ENCODE results near the gene EMILIN3.

EMILIN3 gene

DNA sequence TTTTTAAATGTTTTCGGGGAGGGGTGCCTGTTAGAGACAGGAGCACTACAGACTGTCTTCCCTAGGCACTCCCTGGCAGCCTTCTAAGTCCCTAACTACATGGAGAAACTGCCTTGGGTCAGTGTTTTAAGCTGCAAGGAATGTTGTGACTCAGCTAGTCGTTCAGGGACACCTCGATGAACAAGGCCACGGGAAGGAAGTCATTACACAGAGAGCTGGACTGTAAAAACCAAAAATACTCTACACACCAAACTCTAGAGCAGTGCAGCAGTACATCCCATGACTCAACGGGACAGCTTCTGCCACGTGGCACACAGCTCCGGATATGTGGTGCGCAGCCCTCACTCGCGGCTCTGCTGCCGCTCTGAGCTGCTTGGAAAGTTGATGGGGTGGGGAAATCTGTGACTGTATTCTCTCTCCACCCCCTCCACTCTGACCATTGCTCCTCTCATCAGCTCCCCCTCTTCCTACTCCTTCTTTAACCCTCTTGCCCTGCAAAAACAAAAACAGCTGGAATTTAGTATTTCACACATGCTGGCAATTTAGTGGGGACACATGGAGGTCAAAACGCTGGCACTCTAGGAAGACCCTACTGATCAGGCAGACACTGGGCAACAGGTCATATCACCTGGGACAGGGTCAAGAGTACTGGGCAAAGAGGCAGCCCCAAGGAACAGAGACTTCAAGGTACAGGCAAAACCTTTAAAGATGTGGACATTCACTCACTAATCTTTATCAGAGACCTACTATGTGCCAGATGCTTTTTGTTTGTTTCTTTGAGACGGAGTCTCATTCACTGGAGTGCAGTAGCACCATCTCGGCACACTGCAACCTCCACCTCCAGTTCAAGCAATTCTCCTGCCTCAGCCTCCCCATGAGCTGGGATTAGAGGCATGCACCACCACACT lies 36.9 kb downstream of the EMILIN3 start:
- Histone ChIP-seq H3K4me3 (ENCODE audit: low read depth, low read length) (no peak overlapping the region), H3K27ac (ENCODE audit: extremely low read depth, low read depth, low read length) (no peak overlapping the region), H3K9me3 (ENCODE audit: control insufficient read depth, insufficient read depth, low read depth, low read length) (no peaks in the 10 kb centered on the region), H3K36me3 (ENCODE audit: control insufficient read depth in 2 of 2, insufficient read depth in 1 of 2, low read length in 2 of 2) (no peaks in the 10 kb centered on the region), H3K4me1 (ENCODE audit: control insufficient read depth, insufficient read depth, low read length) (no peaks in the 10 kb centered on the region)
- TF ChIP-seq ZNF223 (tag by site-specific recombination; IDR thresholded peaks at IDR 0.05): no peak
- TF ChIP-seq ZNF585B (tag by site-specific recombination; IDR thresholded peaks at IDR 0.05): no peak
- no peak for TF ChIP-seq ZFP37 (tag by site-specific recombination; IDR thresholded peaks at IDR 0.05)
- TF ChIP-seq ZFHX2 (tag by site-specific recombination; conservative IDR thresholded peaks at IDR 0.05): no peak
- no peak for TF ChIP-seq ZNF366 (tag by site-specific recombination; conservative IDR thresholded peaks at IDR 0.05)
- TF ChIP-seq, protein P1, sequence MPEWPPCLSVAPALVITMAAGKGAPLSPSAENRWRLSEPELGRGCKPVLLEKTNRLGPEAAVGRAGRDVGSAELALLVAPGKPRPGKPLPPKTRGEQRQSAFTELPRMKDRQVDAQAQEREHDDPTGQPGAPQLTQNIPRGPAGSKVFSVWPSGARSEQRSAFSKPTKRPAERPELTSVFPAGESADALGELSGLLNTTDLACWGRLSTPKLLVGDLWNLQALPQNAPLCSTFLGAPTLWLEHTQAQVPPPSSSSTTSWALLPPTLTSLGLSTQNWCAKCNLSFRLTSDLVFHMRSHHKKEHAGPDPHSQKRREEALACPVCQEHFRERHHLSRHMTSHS (tag by site-specific recombination; IDR thresholded peaks at IDR 0.05): no peak
- no peak for TF ChIP-seq KLF10 (tag by site-specific recombination; IDR thresholded peaks at IDR 0.05)
- TF ChIP-seq ZNF624 (tag by site-specific recombination; IDR thresholded peaks at IDR 0.05): no peak
- TF ChIP-seq ZBTB48 (tag by site-specific recombination; IDR thresholded peaks at IDR 0.05): peak; percentile 55; the same call in 1 of the 2 replicates
- no peak for TF ChIP-seq ZNF776 (tag by site-specific recombination; IDR thresholded peaks at IDR 0.05; ENCODE audit: borderline replicate concordance)
- no peak for TF ChIP-seq ZNF302 (tag by site-specific recombination; IDR thresholded peaks at IDR 0.05; ENCODE audit: low read depth)
- TF ChIP-seq SCRT2 (tag by site-specific recombination; IDR thresholded peaks at IDR 0.05): peak; percentile 48
- TF ChIP-seq, protein P2, sequence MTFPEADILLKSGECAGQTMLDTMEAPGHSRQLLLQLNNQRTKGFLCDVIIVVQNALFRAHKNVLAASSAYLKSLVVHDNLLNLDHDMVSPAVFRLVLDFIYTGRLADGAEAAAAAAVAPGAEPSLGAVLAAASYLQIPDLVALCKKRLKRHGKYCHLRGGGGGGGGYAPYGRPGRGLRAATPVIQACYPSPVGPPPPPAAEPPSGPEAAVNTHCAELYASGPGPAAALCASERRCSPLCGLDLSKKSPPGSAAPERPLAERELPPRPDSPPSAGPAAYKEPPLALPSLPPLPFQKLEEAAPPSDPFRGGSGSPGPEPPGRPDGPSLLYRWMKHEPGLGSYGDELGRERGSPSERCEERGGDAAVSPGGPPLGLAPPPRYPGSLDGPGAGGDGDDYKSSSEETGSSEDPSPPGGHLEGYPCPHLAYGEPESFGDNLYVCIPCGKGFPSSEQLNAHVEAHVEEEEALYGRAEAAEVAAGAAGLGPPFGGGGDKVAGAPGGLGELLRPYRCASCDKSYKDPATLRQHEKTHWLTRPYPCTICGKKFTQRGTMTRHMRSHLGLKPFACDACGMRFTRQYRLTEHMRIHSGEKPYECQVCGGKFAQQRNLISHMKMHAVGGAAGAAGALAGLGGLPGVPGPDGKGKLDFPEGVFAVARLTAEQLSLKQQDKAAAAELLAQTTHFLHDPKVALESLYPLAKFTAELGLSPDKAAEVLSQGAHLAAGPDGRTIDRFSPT (tag by site-specific recombination; IDR thresholded peaks at IDR 0.05): no peak
- TF ChIP-seq, protein P3, sequence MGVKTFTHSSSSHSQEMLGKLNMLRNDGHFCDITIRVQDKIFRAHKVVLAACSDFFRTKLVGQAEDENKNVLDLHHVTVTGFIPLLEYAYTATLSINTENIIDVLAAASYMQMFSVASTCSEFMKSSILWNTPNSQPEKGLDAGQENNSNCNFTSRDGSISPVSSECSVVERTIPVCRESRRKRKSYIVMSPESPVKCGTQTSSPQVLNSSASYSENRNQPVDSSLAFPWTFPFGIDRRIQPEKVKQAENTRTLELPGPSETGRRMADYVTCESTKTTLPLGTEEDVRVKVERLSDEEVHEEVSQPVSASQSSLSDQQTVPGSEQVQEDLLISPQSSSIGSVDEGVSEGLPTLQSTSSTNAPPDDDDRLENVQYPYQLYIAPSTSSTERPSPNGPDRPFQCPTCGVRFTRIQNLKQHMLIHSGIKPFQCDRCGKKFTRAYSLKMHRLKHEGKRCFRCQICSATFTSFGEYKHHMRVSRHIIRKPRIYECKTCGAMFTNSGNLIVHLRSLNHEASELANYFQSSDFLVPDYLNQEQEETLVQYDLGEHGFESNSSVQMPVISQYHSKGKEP (tag by site-specific recombination; IDR thresholded peaks at IDR 0.05): no peak
- TF ChIP-seq, protein P4, sequence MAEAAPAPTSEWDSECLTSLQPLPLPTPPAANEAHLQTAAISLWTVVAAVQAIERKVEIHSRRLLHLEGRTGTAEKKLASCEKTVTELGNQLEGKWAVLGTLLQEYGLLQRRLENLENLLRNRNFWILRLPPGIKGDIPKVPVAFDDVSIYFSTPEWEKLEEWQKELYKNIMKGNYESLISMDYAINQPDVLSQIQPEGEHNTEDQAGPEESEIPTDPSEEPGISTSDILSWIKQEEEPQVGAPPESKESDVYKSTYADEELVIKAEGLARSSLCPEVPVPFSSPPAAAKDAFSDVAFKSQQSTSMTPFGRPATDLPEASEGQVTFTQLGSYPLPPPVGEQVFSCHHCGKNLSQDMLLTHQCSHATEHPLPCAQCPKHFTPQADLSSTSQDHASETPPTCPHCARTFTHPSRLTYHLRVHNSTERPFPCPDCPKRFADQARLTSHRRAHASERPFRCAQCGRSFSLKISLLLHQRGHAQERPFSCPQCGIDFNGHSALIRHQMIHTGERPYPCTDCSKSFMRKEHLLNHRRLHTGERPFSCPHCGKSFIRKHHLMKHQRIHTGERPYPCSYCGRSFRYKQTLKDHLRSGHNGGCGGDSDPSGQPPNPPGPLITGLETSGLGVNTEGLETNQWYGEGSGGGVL (tag by site-specific recombination; IDR thresholded peaks at IDR 0.05): no peak
- no peak for TF ChIP-seq ZNF174 (tag by site-specific recombination; IDR thresholded peaks at IDR 0.05)
- POLR2A ChIA-PET: interaction anchor here (0.5 to 1.2 kb wide), 3 partner anchors 11 to 807 kb away, joined by 3 to 7 read pairs (median 5); partner anchors contain the start of genes LPIN3 and ZHX3
- CTCF ChIA-PET: interaction anchor here (0.6 to 2.8 kb wide), 4 partner anchors 10 to 194 kb away, joined by 3 to 25 read pairs (median 6); partner anchors contain the start of gene LPIN3

DNA sequence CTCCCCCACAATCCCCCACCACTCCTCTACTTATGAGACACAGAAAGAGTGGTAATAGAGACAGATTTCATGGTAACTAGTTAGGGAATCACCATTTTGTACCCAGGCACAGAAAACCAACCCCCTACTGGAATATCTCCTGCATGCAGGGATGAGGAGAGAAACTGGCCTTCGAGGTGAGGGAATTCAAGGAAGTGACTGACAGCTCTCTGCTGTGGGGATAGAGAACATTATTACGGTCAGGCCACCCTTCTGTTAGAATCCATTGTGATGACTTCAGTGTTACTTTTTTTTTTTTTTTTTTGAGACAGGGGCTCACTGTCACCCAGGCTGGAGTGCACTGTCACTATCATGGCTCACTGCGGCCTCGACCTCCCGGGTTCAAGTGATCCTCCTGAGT lies 39.4 kb downstream of the EMILIN3 start:
- H3K27ac ChIP-seq (ENCODE audit: extremely low read depth, low read depth, low read length): no peak overlapping the region
- H3K9me3 ChIP-seq (ENCODE audit: control insufficient read depth, insufficient read depth, low read depth, low read length): no peaks in the 10 kb centered on the region
- no peaks in the 10 kb centered on the region for H3K4me1 ChIP-seq (ENCODE audit: control insufficient read depth, insufficient read depth, low read length)
- ChIA-PET POLR2A (no interaction called here), CTCF (interaction anchor here (0.5 to 3.8 kb wide), 7 partner anchors 12 to 186 kb away, joined by 3 to 14 read pairs (median 4); partner anchors contain the start of gene LPIN3)
- no peaks in the 10 kb centered on the region for H3K36me3 ChIP-seq (ENCODE audit: control insufficient read depth in 2 of 2, insufficient read depth in 1 of 2, low read length in 2 of 2)
- H3K4me3 ChIP-seq (ENCODE audit: low read depth, low read length): no peak overlapping the region
- TF ChIP-seq, protein P5, sequence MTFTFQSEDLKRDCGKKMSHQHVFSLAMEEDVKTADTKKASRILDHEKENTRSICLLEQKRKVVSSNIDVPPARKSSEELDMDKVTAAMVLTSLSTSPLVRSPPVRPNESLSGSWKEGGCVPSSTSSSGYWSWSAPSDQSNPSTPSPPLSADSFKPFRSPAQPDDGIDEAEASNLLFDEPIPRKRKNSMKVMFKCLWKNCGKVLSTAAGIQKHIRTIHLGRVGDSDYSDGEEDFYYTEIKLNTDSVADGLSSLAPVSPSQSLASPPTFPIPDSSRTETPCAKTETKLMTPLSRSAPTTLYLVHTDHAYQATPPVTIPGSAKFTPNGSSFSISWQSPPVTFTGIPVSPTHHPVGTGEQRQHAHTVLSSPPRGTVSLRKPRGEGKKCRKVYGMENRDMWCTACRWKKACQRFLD (tag by site-specific recombination; IDR thresholded peaks at IDR 0.05): no peak
- TF ChIP-seq ZNF132 (tag by site-specific recombination; IDR thresholded peaks at IDR 0.05; ENCODE audit: borderline replicate concordance) (no peak), BCL11B (tag by site-specific recombination; IDR thresholded peaks at IDR 0.05; ENCODE audit: low read depth) (no peak), SP3 (tag by site-specific recombination; IDR thresholded peaks at IDR 0.05) (no peak)
- TF ChIP-seq, protein P6, sequence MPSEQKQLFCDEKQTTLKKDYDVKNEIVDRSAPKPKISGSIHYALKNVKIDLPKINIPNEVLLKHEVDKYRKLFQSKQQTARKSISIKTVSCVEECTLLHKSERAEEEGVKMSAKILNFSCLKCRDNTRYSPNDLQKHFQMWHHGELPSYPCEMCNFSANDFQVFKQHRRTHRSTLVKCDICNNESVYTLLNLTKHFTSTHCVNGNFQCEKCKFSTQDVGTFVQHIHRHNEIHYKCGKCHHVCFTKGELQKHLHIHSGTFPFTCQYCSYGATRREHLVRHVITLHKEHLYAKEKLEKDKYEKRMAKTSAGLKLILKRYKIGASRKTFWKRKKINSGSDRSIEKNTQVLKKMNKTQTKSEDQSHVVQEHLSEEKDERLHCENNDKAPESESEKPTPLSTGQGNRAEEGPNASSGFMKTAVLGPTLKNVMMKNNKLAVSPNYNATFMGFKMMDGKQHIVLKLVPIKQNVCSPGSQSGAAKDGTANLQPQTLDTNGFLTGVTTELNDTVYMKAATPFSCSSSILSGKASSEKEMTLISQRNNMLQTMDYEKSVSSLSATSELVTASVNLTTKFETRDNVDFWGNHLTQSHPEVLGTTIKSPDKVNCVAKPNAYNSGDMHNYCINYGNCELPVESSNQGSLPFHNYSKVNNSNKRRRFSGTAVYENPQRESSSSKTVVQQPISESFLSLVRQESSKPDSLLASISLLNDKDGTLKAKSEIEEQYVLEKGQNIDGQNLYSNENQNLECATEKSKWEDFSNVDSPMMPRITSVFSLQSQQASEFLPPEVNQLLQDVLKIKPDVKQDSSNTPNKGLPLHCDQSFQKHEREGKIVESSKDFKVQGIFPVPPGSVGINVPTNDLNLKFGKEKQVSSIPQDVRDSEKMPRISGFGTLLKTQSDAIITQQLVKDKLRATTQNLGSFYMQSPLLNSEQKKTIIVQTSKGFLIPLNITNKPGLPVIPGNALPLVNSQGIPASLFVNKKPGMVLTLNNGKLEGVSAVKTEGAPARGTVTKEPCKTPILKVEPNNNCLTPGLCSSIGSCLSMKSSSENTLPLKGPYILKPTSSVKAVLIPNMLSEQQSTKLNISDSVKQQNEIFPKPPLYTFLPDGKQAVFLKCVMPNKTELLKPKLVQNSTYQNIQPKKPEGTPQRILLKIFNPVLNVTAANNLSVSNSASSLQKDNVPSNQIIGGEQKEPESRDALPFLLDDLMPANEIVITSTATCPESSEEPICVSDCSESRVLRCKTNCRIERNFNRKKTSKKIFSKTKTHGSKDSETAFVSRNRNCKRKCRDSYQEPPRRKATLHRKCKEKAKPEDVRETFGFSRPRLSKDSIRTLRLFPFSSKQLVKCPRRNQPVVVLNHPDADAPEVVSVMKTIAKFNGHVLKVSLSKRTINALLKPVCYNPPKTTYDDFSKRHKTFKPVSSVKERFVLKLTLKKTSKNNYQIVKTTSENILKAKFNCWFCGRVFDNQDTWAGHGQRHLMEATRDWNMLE (tag by site-specific recombination; conservative IDR thresholded peaks at IDR 0.05; ENCODE audit: low read depth): no peak
